NCI-H2196 treated with DMSO at 0.1 percent for 48 hours (cell line): ENCODE measurements around the gene MAP2K5.

Experiments used
- DNase-seq: peaks from one replicate; lab custom pipeline; 2025; ENCODE audit not compliant: unreplicated experiment; lab: John Stamatoyannopoulos, UW

Gene MAP2K5

DNA sequence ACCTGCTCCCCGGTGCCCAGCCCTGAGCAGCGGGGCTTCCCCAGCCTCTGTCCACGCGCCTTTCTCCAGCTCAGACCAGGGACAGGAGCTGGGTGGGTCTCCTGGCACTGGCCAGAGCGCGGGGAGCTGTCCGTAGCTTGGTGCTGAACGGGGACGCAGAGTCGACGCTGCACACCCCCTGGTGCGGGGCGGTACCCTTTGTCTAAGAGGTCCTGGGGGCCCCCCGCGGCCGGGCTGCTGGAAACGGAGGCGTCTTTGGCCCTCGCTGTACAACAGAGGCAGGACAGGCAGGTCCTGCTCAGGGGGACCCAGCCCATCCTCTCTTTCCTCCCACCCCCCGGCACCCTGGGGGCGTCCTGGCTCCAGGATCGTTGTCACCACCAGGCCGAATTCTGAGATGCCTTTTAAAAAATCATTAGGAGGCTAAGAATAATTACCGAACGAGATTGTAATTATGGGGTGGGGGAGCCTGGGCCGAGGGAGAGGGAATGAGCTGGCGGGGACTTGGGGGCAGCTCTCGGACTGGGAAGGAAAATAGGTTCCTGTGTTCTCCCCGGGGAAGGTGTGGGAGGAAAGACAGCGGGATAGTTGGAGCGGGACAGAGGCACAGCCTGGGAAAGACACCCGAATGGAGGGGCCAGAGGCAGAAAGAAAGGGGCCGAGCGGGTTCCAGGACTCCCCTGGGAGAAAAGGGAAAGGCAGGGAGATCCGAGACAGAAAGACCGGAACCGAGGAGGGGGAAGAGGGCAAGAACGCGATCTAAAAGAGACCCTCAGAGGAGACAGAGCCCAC, 278.7 kb downstream of the MAP2K5 start:
- DNase-seq, result no peak

DNA sequence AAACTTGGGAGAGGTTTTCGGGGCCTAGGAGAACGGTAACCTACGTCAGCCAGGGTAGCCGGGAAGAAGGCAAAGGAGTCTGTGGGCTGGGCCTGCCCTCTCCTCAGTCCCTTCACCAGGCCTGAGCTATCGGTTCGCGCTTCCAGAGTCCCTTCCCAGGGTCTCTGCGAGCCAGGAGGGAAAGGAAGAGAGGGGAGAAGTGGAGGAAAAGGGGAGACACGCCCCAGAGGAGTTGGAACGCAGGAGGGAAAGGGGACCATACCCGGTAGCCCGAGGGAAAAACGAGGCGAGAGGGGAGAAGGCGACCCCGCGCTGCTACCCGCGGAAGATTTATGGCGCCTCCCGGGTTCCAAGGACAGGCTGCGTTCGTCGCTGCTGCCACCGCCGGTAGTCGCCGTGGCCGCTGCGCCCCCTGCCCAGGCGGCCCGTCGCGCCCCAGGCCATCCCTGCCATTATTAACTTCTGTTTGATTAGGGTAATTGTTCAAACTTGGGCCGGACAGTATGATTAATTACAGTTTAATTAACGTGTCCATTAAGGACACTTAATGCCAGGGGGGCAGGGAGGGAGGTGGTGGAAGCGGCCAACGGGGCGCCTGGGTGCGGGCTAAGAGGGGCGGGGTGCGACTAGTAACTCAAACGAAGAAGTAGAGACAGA, 279.4 kb downstream of the MAP2K5 start:
- DNase-seq, result no peak

GRCh38 chr15:67822537-67823313, 280.2 kb downstream of the MAP2K5 start:
- no peak for DNase-seq

DNA sequence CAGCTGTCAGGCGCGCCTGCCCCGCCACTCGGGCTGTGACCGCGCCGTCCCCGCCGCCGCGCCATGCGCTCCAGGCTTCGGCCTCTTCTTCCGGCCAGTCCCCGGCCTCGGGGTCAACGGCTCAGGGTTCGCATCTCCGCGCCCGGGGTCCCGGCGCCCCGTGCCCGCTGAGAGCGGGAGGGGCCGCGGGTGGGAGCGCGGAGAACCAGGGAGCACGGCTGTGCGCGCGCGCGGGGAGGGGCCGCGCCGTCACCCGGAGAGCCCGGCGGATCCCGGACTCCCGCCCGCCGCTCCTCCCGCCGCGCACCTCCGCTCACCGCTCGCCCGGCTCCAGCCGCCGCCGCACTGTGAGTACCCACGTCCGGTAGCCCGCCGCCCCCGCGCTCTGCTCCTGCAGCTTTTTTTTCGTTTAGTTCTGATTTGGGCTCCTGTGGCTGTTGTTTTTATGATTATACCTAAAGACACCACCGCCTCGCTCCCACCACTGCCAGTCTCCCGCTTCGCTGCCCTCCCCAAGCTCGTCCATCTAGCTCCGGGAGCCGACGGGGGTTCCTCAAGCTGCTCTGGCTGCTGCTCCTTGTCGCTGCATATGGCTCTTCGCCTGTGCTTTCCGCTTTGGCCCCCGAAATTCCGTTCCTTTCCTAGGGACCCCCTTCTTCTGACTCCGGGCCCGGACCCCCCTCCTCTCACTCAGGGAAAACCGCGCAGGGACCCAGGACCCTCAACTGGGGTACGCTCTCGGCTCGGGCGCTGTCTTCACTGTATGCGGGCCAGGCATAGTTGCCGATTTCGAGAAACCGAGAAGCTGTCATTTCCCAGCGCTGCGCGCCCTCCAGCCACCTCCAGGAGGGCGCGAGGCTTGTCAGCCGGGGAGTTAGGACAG, 281.1 kb downstream of the MAP2K5 start:
- no peak for DNase-seq

DNA sequence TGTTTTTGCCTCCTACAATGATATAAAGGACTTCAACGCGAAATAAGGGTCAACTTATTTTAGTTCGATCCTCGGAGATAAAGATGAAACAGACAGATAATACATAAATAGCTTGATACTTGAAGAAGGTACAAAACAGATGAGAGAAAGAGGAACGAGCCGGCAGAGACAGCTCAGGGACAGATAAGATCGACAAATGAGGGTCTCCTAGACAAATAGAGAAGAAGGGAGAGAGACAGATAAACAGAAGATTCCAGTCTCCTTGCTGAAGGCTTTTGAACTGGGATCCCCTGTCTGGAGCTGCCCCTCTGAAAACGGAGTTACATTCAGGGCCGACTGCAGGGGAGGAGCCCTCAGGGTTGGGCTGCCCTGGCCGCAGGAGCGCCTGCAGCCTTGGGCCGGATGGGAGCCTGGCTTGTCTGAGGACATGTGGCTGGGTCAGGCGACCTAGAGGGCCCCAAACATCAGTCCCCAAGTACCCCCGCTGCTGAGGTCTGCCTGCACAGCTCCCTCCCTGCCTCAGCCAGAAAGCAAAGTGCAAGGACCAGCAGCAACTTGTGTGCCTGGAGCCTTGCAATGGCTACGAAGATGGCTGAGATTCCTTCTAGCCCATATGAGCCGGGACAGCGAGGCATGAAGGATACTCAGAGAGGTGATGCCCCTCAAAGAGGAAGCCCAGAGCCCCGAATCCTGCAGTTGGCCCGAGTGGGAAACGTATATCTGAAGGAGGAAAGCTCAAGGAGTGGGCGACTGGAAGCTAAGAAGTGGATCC, 281.9 kb downstream of the MAP2K5 start:
- DNase-seq, result no peak

DNA sequence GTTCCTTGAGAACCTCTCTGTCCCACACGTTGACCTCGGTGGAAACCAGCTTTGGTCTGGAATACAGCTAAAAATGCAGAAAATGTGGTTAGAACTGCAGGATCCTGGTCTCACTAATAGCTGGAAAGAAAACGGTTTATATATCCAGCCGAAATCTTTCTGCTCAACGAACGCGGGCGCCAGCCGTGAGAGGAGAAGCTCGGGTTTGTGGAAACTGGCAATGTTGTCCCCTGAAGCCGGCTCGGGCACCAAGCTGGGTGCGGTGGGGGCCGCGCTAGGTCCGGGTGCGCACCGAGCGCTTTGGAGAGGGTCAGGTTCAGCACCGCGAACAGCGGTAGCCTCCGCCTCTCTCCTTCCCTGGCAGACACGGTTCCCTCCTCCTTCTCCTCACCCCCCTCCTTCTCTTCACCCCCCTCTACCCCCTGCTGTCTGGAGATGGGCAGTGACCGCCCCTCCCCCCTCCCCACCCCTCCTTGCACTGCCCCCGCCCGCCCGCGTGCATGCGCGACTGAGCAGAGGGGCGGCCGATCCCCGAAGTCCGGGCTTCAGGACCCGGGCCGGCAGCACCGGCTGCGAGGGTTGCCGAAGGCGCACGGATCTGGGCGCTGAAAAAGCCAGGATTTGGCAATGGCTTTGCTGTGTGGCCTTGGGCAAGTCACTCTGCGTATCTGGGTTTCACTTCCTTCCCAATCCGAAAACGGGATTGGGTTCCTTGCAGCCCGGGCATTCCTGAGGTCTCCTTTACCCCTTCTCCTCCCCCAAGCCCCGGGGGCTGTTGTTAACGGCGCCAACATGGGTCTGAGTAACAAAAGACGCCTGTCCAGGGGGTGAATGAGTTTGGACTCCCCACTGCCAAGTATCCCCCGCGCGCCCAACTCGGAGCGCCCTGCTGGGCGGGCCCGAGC, 282.7 kb downstream of the MAP2K5 start, which contains the start of gene SKOR1:
TSS of gene SKOR1 (plus strand) at position 534 of the 905 bp plus-strand sequence. CDS start at position 628, 94 bp downstream.
- no peak for DNase-seq

DNA sequence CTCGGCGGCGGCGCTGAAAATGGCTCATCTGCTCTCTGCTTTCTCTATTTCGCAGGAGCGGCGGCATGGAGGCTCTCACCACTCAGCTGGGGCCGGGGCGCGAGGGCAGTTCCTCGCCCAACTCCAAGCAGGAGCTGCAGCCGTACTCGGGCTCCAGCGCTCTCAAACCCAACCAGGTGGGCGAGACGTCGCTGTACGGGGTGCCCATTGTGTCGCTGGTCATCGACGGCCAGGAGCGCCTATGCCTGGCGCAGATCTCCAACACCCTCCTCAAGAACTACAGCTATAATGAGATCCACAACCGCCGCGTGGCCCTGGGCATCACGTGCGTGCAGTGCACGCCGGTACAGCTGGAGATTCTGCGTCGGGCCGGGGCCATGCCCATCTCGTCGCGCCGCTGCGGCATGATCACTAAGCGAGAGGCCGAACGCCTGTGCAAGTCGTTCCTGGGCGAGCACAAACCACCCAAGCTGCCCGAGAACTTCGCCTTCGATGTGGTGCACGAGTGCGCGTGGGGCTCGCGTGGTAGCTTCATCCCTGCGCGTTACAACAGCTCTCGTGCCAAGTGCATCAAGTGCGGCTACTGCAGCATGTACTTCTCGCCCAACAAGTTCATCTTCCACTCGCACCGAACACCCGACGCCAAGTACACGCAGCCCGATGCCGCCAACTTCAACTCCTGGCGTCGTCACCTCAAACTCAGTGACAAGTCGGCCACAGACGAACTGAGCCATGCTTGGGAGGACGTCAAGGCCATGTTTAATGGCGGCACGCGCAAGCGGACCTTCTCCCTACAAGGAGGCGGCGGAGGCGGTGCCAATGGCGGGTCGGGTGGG, 283.6 kb downstream of the MAP2K5 start:
- no peak for DNase-seq

- DNase-seq, result no peak
Observed at GRCh38 chr15:67826717-67827561, 284.4 kb downstream of the MAP2K5 start.

- no peak for DNase-seq
Observed at GRCh38 chr15:67827562-67828277, 285.2 kb downstream of the MAP2K5 start.

- DNase-seq, result no peak
Observed at GRCh38 chr15:67828278-67828968, 285.9 kb downstream of the MAP2K5 start.

DNA sequence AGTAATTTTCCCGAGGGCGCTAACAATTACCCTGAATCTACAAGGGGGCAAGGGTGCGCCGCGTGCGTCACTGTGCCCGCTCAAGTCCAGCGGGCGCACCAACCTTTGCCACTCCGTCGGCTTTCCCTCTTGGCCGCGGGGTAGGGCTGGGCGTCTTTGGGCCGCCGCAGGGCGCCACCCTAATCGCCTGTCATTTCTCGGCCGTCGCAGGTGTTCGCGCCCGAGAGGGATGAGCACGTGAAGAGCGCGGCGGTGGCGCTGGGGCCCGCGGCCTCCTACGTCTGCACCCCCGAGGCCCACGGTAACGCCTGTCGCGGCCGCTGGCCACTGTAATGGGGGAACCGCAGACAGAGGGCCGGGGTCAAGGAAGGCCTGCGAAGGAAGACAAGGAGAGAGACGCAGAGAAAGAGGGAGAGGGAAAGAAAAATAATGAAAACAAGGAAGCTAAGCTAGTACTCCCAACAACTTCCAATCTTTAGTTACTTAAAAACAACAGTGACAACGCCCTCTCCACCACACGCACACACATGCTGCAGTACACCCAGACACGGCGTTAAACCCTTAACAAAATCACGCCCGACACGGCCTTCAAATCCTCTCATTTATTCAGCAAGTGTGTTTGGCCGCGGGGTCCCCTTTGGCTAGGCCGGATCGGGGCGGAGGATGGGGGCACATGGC, 286.6 kb downstream of the MAP2K5 start:
- DNase-seq, result no peak

GRCh38 chr15:67829647-67830504, 287.4 kb downstream of the MAP2K5 start:
- DNase-seq, result no peak

GRCh38 chr15:67831363-67831762, 288.9 kb downstream of the MAP2K5 start:
- DNase-seq, result no peak

DNA sequence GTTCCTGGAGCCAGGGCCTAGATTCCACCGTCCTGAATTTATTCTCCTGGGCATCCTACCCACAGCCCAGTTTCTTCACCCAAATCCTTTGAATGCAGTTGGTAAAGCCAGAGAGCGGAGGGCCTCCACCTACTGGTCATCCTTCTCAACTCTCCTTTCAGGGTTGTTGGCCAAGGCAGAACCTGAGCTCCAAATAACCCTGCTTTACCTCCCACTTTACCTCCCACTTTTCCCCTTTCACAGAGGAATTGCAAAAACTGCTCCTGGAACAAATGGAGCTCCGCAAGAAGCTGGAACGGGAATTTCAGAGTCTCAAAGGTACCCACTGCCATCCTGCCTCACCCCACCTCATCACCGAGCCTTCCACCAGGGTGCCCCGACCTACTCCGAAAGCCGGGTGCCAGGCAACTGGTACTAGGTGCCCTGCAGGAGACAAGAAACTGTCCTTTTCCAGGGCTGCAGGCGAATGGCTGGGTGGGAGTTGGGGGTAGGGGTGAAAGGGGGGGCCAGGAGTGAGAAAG, 289.6 kb downstream of the MAP2K5 start:
- DNase-seq, result no peak
